Testis (tissue), 3 donors: ENCODE data around the gene RYR1. TPM values are rescaled to one million over a fixed set of nuclear protein-coding genes. Genes with fewer than 3 reads are reported as not detected.
A peak's percentile ranks its signal among the peaks of the same experiment; 100 is the strongest.

ENCODE experiments used
- DNase-seq: peaks from one replicate; pipeline ENCODE4 v3.0.0-alpha.2; 2019
- H3K27ac ChIP-seq, 2 donors: fragments of 200-600 bp; sonication (generic); one replicate each; pipeline ENCODE4 v1.5.1; 2019
- H3K27me3 ChIP-seq: fragments of 200-600 bp; sonication (generic); one replicate; pipeline ENCODE4 v1.5.1; 2019
- H3K36me3 ChIP-seq: fragments of 200-600 bp; sonication (generic); one replicate; pipeline ENCODE4 v1.5.1; 2017; ENCODE audit warnings: low read depth; ENCODE audit errors: missing control alignments
- H3K4me1 ChIP-seq: fragments of 200-600 bp; sonication (generic); one replicate; pipeline ENCODE4 v1.5.1; 2019
- H3K4me3 ChIP-seq, 2 donors: fragments of 200-600 bp; sonication (generic); one replicate each; pipeline ENCODE4 v1.5.1; 2017 to 2019
- H3K9me3 ChIP-seq: fragments of 200-600 bp; sonication (generic); one replicate; pipeline ENCODE4 v1.5.1; 2017
- POLR2A ChIP-seq: fragments of 450-650 bp; IDR thresholded peaks from one replicate; pipeline ENCODE4 v1.6.1; 2017; ENCODE audit warnings: antibody characterized with exemption, mild to moderate bottlenecking, moderate library complexity
- WGBS, 2 donors: methylation state at CpG; one replicate each; pipeline ENCODE4 v1.1.5; 2018; 5-methylcytosine and 5-hydroxymethylcytosine counted together
- intact Hi-C: fragments of 100-400 bp; cut with DNase I; formaldehyde crosslinking; loops from one replicate; pipeline ENCODE4 v1.15.1; 2023; ENCODE audit warnings: low total_unique reads
- polyA plus RNA-seq: library from polyadenylated mRNA; stranded (reverse); fragments of 350-450 nt; fragmentation: Illumina TruSeq; extraction: RNeasy Lipid Tissue Mini Kit (QIAGEN cat#74804); gene quantifications from one replicate; pipeline ENCODE4 v1.2.3, GENCODE V29; 2014; ENCODE audit warnings: low read depth, low replicate concordance; ENCODE audit not compliant: insufficient read depth
- total RNA-seq, 2 donors: library from RNA; depleted of rRNA; stranded (reverse); fragments of >200 nt; gene quantifications; one replicate each; pipeline ENCODE4 v1.2.3, GENCODE V29; 2016
- TF ChIP-seq, protein P1 (sequence below), 3 experiments: fragments of 450-650 bp in 2 of 3; fragments of 200-600 bp in 1 of 3; sonication (generic) in 1 of 3; IDR thresholded peaks; one replicate each; pipeline ENCODE4 v1.5.1; 2016 to 2019; ENCODE audit warnings: antibody characterized with exemption in 3 of 3, mild to moderate bottlenecking in 2 of 3, moderate library complexity in 1 of 3

Gene RYR1
- total and polyA plus RNA-seq, 3 donors from 2014 or later = 11.8 to 26.1 (median 15.6) TPM

DNA sequence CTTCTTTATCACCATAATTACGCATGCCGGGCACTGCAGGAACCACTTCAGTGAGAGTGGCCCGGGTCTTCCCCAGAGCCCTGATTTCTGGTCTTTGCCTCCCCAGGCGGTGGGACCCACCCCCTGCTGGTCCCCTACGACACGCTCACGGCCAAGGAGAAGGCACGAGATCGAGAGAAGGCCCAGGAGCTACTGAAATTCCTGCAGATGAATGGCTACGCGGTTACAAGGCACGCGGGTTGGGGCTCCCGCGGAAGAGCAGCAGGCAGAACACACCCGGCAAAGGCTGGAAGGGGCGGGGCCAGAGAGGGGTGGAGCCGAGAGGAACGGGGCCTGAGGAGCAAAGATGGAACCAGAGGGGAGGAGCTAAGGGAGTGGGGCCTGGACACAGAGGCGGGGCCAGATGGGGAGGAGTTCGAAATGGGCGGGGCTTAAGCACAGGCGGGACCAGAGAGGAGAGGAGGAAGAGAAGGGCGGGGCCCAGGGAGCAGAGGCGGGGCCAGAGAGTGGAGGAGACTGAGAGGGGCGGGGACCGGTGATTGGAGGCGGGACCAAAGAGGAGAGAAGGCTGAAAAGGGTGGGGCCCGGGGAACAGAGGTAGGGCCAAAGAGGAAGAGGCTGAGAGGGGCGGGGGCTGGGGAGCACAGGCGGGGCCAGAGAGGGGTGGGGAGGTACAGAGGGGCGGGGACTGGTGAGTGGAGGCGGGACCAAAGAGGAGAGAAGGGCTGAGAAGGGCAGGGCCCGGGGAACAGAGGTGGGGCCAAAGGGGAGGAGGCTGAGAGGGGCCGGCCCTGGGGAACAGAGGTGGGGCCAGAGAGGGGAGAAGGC, 73.4 kb downstream of the RYR1 start:
- TF ChIP-seq, protein P1, sequence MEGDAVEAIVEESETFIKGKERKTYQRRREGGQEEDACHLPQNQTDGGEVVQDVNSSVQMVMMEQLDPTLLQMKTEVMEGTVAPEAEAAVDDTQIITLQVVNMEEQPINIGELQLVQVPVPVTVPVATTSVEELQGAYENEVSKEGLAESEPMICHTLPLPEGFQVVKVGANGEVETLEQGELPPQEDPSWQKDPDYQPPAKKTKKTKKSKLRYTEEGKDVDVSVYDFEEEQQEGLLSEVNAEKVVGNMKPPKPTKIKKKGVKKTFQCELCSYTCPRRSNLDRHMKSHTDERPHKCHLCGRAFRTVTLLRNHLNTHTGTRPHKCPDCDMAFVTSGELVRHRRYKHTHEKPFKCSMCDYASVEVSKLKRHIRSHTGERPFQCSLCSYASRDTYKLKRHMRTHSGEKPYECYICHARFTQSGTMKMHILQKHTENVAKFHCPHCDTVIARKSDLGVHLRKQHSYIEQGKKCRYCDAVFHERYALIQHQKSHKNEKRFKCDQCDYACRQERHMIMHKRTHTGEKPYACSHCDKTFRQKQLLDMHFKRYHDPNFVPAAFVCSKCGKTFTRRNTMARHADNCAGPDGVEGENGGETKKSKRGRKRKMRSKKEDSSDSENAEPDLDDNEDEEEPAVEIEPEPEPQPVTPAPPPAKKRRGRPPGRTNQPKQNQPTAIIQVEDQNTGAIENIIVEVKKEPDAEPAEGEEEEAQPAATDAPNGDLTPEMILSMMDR (IDR thresholded peaks at IDR 0.05) = no peak
- TF ChIP-seq POLR2A = no peak
- Histone ChIP-seq H3K27me3 (no peaks in the 10 kb centered on the region), H3K27ac (no peak overlapping the region), H3K36me3 (no peaks in the 10 kb centered on the region), H3K4me1 (no peaks in the 10 kb centered on the region), H3K9me3 (no peaks in the 10 kb centered on the region), H3K4me3 (peak overlapping the region in 1 of 2 donors; percentile 29)
- intact Hi-C loops = no loop called here
- 43 to 48% methylated on average over 35 of the region's 35 CpGs for WGBS, 2 donors
- DNase-seq = peak; percentile 88

DNA sequence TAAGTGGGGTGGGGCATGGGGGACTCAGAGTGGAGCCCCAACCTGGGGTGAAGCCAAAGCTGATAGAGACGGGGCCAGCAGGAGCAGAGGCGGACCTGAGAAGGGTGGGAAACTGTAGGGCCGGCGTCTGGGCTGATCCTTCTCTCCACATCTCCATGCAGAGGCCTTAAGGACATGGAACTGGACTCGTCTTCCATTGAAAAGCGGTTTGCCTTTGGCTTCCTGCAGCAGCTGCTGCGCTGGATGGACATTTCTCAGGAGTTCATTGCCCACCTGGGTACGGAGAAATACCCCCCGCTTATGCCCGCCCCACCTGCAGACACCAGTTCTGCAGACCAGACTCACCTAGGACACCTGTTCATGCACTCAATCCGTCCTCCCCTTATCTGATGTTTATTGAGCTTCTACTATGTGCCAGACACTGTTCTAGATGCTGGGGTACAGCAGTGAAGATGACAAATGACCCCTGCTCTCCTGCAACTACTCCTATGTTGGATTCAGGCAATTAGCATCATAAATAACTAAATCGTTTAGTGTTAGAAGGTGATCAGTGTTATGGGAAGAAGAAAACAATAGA, 74.1 kb downstream of the RYR1 start:
- Histone ChIP-seq H3K4me1 (no peaks in the 10 kb centered on the region), H3K36me3 (no peaks in the 10 kb centered on the region), H3K9me3 (no peaks in the 10 kb centered on the region), H3K4me3 (no peak overlapping the region), H3K27ac (no peak overlapping the region), H3K27me3 (no peaks in the 10 kb centered on the region)
- intact Hi-C loops = no loop called here
- DNase-seq = no peak
- WGBS, 2 donors = 60 to 64% methylated on average over 10 to 12 of the region's 12 CpGs
- TF ChIP-seq POLR2A = no peak
- TF ChIP-seq, protein P1 (IDR thresholded peaks at IDR 0.05) = no peak

DNA sequence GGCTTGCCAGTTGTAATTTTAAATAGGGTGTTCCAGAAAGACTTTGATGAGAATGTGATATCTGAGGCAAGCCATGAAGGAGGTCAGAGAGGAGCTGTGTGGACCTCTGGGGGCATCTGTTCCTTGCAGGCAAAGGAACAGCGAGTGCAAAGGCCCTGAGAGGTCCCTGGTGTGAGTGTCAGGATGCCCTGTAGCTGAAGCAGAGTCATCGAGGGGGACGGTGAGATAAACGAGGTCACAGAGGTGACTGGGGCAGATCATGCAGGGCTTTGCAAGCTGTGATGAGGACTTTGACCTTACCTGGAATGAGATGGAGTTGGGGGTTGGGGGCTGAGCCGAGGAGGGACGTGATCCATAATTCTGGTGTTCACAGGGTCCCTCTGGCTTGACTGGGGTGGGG, 75.0 kb downstream of the RYR1 start:
- Histone ChIP-seq H3K27me3 (no peaks in the 10 kb centered on the region), H3K9me3 (no peaks in the 10 kb centered on the region), H3K4me1 (no peaks in the 10 kb centered on the region), H3K36me3 (no peaks in the 10 kb centered on the region), H3K4me3 (no peak overlapping the region), H3K27ac (no peak overlapping the region)
- no peak for DNase-seq
- TF ChIP-seq POLR2A = no peak
- TF ChIP-seq, protein P1 (IDR thresholded peaks at IDR 0.05) = no peak
- 70 to 77% methylated on average over 6 of the region's 6 CpGs for WGBS, 2 donors
- intact Hi-C loops = no loop called here

DNA sequence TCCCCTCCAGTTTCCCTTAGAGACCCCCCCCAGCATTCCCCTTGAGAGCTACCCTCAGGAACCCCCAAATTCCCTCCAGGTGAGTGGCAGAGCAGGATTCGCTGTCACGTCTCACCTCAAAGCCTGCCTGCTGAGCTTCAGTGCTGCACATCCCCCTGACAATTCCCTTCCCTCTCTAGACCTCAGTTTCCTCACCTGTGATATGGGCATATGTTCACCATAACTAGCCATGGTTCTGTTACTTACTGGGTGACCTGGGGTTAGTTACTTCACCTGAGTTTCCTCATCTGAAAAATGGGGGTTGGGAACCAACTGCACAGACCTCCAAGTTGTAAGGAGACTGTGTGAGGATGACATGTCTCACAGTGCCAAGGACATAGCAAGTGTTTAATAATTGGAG, 75.5 kb downstream of the RYR1 start:
- Histone ChIP-seq H3K4me1 (no peaks in the 10 kb centered on the region), H3K9me3 (no peaks in the 10 kb centered on the region), H3K4me3 (no peak overlapping the region), H3K27ac (no peak overlapping the region), H3K27me3 (no peaks in the 10 kb centered on the region), H3K36me3 (no peaks in the 10 kb centered on the region)
- 95% methylated on average over 2 of the region's 2 CpGs for whole genome bisulfite sequencing, 2 donors
- DNase-seq = no peak
- TF ChIP-seq, protein P1 (IDR thresholded peaks at IDR 0.05) = no peak
- TF ChIP-seq POLR2A = no peak
- intact Hi-C loops = no loop called here
